DND-41 (cell line): ENCODE data around the gene PIK3AP1.
A peak's percentile ranks its signal among the peaks of the same experiment; 100 is the strongest.

ENCODE experiments used
- ATAC-seq: fragments of 200-7000 bp; cut with Tn5 transposase; 3 replicates; pipeline ENCODE4 v1.9.1; 2021; ENCODE audit warnings: low read depth; ENCODE audit not compliant: insufficient read depth
- DNase-seq: peaks from one replicate; pipeline ENCODE4 v3.0.0-alpha.2; 2020
- H2AFZ ChIP-seq: 2 replicates; pipeline ENCODE4 v1.6.0; 2012; ENCODE audit warnings: low read depth, low read length
- H3K27ac ChIP-seq: 2 replicates; pipeline ENCODE4 v1.5.1; 2012; ENCODE audit warnings: low read length, inconsistent platforms
- H3K27me3 ChIP-seq: fragments of 200-600 bp; sonication (generic); 2 replicates; pipeline ENCODE4 v1.6.0; 2012; ENCODE audit warnings: low read length, mild to moderate bottlenecking, inconsistent platforms; ENCODE audit not compliant: insufficient read depth, poor library complexity
- H3K36me3 ChIP-seq: 2 replicates; pipeline ENCODE4 v1.5.1; 2012; ENCODE audit warnings: low read length, inconsistent platforms; ENCODE audit not compliant: insufficient read depth
- H3K4me1 ChIP-seq: 2 replicates; pipeline ENCODE4 v1.5.1; 2012; ENCODE audit warnings: mild to moderate bottlenecking, low read length; ENCODE audit not compliant: insufficient read depth
- H3K4me2 ChIP-seq: 2 replicates; pipeline ENCODE4 v1.6.0; 2012; ENCODE audit warnings: mild to moderate bottlenecking, moderate library complexity, low read length, inconsistent platforms; ENCODE audit not compliant: insufficient read depth
- H3K4me3 ChIP-seq, 2 experiments: fragments of 200-600 bp in 1 of 2; shearing (Covaris generic) in 1 of 2; 2 replicates each; pipeline ENCODE4 v1.5.1; 2012 to 2016; ENCODE audit warnings: inconsistent platforms in 2 of 2, low read length in 2 of 2, mild to moderate bottlenecking in 2 of 2, low read depth in 1 of 2, moderate library complexity in 1 of 2
- H3K79me2 ChIP-seq: 2 replicates; pipeline ENCODE4 v1.6.0; 2012; ENCODE audit warnings: low read length, inconsistent platforms; ENCODE audit not compliant: insufficient read depth
- H3K9ac ChIP-seq: 2 replicates; pipeline ENCODE4 v1.6.0; 2012; ENCODE audit warnings: low read depth, mild to moderate bottlenecking, inconsistent platforms, low read length, moderate library complexity
- H3K9me3 ChIP-seq: 2 replicates; pipeline ENCODE4 v1.5.1; 2012; ENCODE audit warnings: low read length, moderate library complexity, mild to moderate bottlenecking, inconsistent platforms; ENCODE audit not compliant: insufficient read depth, severe bottlenecking
- H4K20me1 ChIP-seq: 2 replicates; pipeline ENCODE4 v1.6.0; 2012; ENCODE audit warnings: low read length; ENCODE audit not compliant: insufficient read depth
- EZH2 ChIP-seq: IDR thresholded peaks from 3 replicates; pipeline ENCODE4 v1.6.1; 2012; ENCODE audit warnings: borderline replicate concordance, low read depth, mild to moderate bottlenecking, moderate library complexity, low read length, inconsistent platforms; ENCODE audit not compliant: severe bottlenecking
- TF ChIP-seq, protein P1 (sequence below): IDR thresholded peaks from 2 replicates; pipeline ENCODE4 v1.5.1; 2012; ENCODE audit warnings: borderline replicate concordance, low read length, moderate library complexity, mild to moderate bottlenecking; ENCODE audit not compliant: poor library complexity, severe bottlenecking; ENCODE audit errors: extremely low read depth

The PIK3AP1 gene

DNA sequence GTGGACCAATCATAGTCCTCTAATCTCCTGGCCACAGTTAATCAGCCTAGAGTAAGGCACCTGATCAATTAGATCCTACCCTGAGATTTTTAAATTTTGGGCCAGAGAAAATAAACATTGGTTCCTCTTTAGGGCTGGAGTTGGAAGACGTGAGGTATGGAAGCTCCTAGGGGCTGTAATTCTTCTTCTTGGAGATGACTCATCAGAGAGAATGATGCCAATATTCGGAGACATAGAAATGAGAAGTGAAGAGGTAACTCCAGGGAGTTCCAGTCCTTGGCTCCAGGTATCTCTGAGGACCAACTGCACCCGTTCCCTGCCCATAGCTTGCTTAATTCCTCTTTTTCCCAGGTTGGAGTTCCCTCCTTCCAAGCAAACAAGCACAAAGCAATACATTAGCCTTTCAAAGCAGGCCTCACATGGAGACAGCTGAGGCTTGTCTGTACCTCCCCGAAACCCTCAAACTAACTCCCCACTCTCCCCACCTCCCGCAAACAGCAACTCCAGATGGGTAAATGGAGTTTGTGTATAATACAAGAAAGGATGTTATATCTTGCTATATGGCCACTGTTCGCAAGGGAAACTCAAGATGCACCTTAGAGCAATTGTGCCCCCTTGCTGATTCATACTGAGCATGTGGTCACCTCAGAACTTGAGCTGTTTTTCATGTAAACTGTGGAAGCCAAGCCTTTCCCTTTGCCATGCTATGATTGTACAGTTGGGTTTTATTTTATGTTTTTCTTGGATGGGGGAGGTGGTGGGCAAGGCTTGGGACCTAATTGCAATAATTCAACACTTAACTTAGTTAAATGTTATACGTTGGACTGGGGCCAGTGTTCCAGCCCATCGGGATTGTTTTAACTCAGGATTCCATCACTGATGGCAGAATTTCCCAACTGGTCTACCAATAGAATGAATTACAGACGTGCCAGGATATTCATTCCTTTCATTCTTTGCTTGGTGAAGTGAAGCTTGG, 29.3 kb downstream of the PIK3AP1 start:
- ATAC-seq: no peak
- Histone ChIP-seq H3K27me3 (peaks cover 5% of the 10 kb centered on the region), H3K27ac (no peak overlapping the region), H3K36me3 (no peaks in the 10 kb centered on the region), H4K20me1 (no peaks in the 10 kb centered on the region), H3K9ac (no peak overlapping the region), H3K9me3 (no peaks in the 10 kb centered on the region), H3K4me3 (no peak overlapping the region), H2AFZ (no peak overlapping the region), H3K4me1 (peaks cover 9% of the 10 kb centered on the region; the same call in 1 of the 2 replicates), H3K79me2 (no peaks in the 10 kb centered on the region), H3K4me2 (no peak overlapping the region)
- TF ChIP-seq, protein P1, sequence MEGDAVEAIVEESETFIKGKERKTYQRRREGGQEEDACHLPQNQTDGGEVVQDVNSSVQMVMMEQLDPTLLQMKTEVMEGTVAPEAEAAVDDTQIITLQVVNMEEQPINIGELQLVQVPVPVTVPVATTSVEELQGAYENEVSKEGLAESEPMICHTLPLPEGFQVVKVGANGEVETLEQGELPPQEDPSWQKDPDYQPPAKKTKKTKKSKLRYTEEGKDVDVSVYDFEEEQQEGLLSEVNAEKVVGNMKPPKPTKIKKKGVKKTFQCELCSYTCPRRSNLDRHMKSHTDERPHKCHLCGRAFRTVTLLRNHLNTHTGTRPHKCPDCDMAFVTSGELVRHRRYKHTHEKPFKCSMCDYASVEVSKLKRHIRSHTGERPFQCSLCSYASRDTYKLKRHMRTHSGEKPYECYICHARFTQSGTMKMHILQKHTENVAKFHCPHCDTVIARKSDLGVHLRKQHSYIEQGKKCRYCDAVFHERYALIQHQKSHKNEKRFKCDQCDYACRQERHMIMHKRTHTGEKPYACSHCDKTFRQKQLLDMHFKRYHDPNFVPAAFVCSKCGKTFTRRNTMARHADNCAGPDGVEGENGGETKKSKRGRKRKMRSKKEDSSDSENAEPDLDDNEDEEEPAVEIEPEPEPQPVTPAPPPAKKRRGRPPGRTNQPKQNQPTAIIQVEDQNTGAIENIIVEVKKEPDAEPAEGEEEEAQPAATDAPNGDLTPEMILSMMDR: peak; percentile 15
- no peak for TF ChIP-seq EZH2
- DNase-seq: no peak

DNA sequence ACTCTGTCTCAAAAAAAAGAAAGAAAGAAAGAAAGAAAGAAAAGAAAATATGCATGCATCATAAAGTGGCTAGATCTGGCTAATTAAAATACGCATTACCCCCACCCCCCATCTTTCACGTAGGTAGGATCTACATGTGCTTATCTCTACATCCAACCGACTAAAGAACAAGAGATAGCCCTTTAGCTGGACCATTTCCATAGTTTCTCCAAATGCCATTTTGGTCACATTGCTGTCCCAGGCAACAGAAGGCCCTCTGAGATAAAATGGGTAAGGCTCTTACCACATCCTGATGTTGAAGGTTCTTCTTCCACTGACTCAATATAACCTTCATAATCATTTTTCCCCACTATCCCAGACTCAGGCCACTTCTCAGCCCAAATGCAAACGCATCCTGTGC, 31.5 kb downstream of the PIK3AP1 start:
- Histone ChIP-seq H3K27ac (no peak overlapping the region), H3K9ac (no peak overlapping the region), H4K20me1 (no peaks in the 10 kb centered on the region), H3K36me3 (no peaks in the 10 kb centered on the region), H3K79me2 (no peaks in the 10 kb centered on the region), H3K4me3 (no peak overlapping the region), H3K4me1 (no peaks in the 10 kb centered on the region), H3K4me2 (no peak overlapping the region), H2AFZ (no peak overlapping the region), H3K9me3 (no peaks in the 10 kb centered on the region), H3K27me3 (peaks cover 5% of the 10 kb centered on the region)
- no peak for TF ChIP-seq EZH2
- TF ChIP-seq, protein P1: no peak
- ATAC-seq (no peak), DNase-seq (no peak)

DNA sequence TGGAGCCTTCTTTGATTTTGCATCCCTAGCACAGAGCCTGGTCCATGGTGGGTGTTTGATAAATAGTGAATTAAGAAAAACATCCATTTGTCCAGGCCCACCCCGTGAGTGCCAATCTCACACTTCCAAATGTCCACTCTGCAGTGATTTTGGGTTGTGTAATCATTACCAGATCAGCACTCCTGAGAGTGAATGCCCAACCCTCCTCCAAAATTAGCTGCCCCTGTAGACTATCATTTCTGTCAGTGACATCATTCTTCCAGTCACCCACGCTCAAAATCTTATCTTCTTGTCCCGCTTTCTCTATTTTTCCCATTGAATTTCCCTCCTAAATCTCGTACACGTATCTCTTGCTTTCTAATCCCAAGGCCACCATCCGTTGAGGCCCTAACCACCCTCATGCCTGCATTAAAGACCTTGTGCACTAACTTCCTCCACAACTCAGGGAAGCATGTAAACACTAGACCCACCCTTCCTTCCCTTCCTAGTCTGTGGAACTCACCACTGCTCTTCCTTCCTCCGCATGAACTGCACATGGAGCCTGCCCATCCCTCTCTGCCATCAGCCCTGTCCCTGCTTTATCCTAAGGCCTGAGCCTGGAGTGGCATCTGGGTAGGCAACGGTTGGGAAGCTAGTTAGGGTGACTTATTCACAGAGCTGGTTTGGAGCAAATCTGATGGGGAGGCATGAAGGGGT, 32.8 kb downstream of the PIK3AP1 start:
- no peaks in the 10 kb centered on the region for H3K4me1 ChIP-seq

More for the DNA sequence above, 32.8 kb downstream of the PIK3AP1 start:
- Histone ChIP-seq H3K27ac (no peak overlapping the region), H2AFZ (no peak overlapping the region), H3K27me3 (no peaks in the 10 kb centered on the region), H3K79me2 (no peaks in the 10 kb centered on the region), H3K36me3 (no peaks in the 10 kb centered on the region), H3K9me3 (no peaks in the 10 kb centered on the region), H4K20me1 (no peaks in the 10 kb centered on the region), H3K4me3 (no peak overlapping the region), H3K9ac (no peak overlapping the region), H3K4me2 (no peak overlapping the region)
- DNase-seq: no peak
- ATAC-seq: no peak
- TF ChIP-seq, protein P1: no peak
- no peak for TF ChIP-seq EZH2
